Peyer's patch (tissue), 4 donors: ENCODE measurements around the gene ST3GAL4. TPM values are rescaled to one million over a fixed set of nuclear protein-coding genes. Genes with fewer than 3 reads are reported as not detected.

Experiments used
- DNase-seq, 3 donors: peaks; one replicate each; pipeline ENCODE4 v3.0.0-alpha.2; 2017 to 2019
- H3K27ac ChIP-seq, 4 donors: fragments of 200-600 bp; sonication (generic); one replicate each; pipeline ENCODE4 v1.5.1; 2016 to 2019
- H3K27me3 ChIP-seq, 2 donors: fragments of 200-600 bp; sonication (generic); one replicate each; pipeline ENCODE4 v1.5.1; 2019
- H3K36me3 ChIP-seq, 3 donors: fragments of 200-600 bp; sonication (generic); one replicate each; pipeline ENCODE4 v1.5.1; 2016 to 2019
- H3K4me1 ChIP-seq, 4 donors: fragments of 200-600 bp; sonication (generic); one replicate each; pipeline ENCODE4 v1.5.1; 2016 to 2019
- H3K4me3 ChIP-seq, 4 donors: fragments of 200-600 bp; sonication (generic); 1 replicate in 3 of 4; 2 replicates in 1 of 4; pipeline ENCODE4 v1.5.1; 2016 to 2019; ENCODE audit warnings: mild to moderate bottlenecking in 1 of 4
- H3K9me3 ChIP-seq, 4 donors: fragments of 200-600 bp; sonication (generic); one replicate each; pipeline ENCODE4 v1.5.1; 2016 to 2019; ENCODE audit warnings: mild to moderate bottlenecking in 1 of 4
- POLR2A ChIP-seq, 2 donors: fragments of 450-650 bp; IDR thresholded peaks; one replicate each; pipeline ENCODE4 v1.5.1; 2017; ENCODE audit warnings: antibody characterized with exemption in 2 of 2, mild to moderate bottlenecking in 2 of 2, moderate library complexity in 2 of 2
- small RNA-seq, 2 donors: library from RNA; depleted of rRNA; stranded (forward); fragments of <200 nt; gene quantifications; one replicate each; pipeline ENCODE3, GENCODE V24; 2016
- total RNA-seq, 4 donors: library from RNA; depleted of rRNA; stranded (reverse); fragments of >200 nt; gene quantifications; one replicate each; pipeline ENCODE4 v1.1.0, GENCODE V29; 2016
- TF ChIP-seq, protein P1 (sequence below), 6 experiments: fragments of 450-650 bp in 4 of 6; fragments of 200-600 bp in 2 of 6; sonication (generic) in 1 of 6; IDR thresholded peaks; one replicate each; pipeline ENCODE4 v1.5.1; 2017 to 2019; ENCODE audit warnings: antibody characterized with exemption in 6 of 6, mild to moderate bottlenecking in 3 of 6, moderate library complexity in 1 of 6

The ST3GAL4 gene
- total RNA-seq, 4 donors from 2014 or later = 1.1 to 14.0 (median 8.6) TPM

DNA sequence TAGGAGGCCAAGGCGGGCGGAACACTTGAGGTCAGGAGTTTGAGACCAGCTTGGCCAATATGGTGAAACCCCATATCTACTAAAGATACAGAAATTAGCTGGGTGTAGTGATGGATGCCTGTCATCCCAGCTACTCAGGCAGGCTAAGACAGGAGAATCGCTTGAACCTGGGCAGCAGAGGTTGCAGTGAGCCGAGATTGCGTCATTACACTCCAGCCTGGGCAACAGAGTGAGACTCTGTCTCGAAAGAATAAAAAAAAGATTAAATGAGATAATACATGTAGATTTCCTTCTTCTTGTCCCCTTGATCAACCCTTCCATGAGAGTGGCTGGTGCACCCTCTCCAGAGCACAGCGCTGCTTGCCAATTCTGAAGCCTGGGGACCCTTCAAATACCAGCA is 106.9 kb downstream of the ST3GAL4 start:
- Histone ChIP-seq H3K4me1 (peaks cover 0 to 8% (median under 1%) of the 10 kb centered on the region in 4 donors), H3K9me3 (no peaks in the 10 kb centered on the region), H3K27ac (no peak overlapping the region), H3K27me3 (no peaks in the 10 kb centered on the region), H3K36me3 (no peaks in the 10 kb centered on the region), H3K4me3 (no peak overlapping the region)
- TF ChIP-seq POLR2A (IDR thresholded peaks at IDR 0.05) = no peak
- TF ChIP-seq, protein P1, sequence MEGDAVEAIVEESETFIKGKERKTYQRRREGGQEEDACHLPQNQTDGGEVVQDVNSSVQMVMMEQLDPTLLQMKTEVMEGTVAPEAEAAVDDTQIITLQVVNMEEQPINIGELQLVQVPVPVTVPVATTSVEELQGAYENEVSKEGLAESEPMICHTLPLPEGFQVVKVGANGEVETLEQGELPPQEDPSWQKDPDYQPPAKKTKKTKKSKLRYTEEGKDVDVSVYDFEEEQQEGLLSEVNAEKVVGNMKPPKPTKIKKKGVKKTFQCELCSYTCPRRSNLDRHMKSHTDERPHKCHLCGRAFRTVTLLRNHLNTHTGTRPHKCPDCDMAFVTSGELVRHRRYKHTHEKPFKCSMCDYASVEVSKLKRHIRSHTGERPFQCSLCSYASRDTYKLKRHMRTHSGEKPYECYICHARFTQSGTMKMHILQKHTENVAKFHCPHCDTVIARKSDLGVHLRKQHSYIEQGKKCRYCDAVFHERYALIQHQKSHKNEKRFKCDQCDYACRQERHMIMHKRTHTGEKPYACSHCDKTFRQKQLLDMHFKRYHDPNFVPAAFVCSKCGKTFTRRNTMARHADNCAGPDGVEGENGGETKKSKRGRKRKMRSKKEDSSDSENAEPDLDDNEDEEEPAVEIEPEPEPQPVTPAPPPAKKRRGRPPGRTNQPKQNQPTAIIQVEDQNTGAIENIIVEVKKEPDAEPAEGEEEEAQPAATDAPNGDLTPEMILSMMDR (IDR thresholded peaks at IDR 0.05) = no peak
- no peak for DNase-seq

Small RNA genes lying within 50 kb of the gene (small RNA-seq; reads per million reads assigned to genes)
- gene AP001318.3 = 0 reads per million in 2 donors

Other genes starting within 250 kb of the ST3GAL4 start
- 10 to 100 TPM; 11.7 to 35.3 (median 23.6) TPM for gene RPUSD4, start 144.0 kb upstream of the ST3GAL4 start, total RNA-seq
- gene FAM118B, start 143.9 kb upstream of the ST3GAL4 start, total RNA-seq = 10 to 100 TPM; 22.9 to 36.9 (median 29.5) TPM
- gene SRPRA, start 86.8 kb upstream of the ST3GAL4 start, total RNA-seq = 100 to 1,000 TPM in 2 of 4 donors, 10 to 100 TPM in 2; 82.9 to 109 (median 97.9) TPM
- gene FOXRED1, start 86.5 kb upstream of the ST3GAL4 start, total RNA-seq = 10 to 100 TPM; 15.9 to 47.9 (median 22.9) TPM
- gene TIRAP, start 72.6 kb upstream of the ST3GAL4 start, total RNA-seq = 10 to 100 TPM; 14.9 to 35.8 (median 31.8) TPM
- gene DCPS, start 51.6 kb upstream of the ST3GAL4 start, total RNA-seq = 10 to 100 TPM in 1 of 4 donors, 1 to 10 TPM in 3; 6.7 to 23.9 (median 7.9) TPM